Activated T-helper 2 cell treated with anti-CD3 and anti-CD28 coated beads, Interferon-gamma antibody, Interleukin-2, Interleukin-4, amounts not matched to agents 10 μg/mL and 5 μg/mL and 100 μg/mL, durations not matched to agents 14 hours and 24 hours and 36 hours (primary cell): Measurements from ENCODE around the gene TTLL10. TPM values are rescaled to one million over a fixed set of nuclear protein-coding genes. Genes with fewer than 3 reads are reported as not detected.

Experiments used
- DNase-seq: peaks from one replicate; pipeline ENCODE4 v3.0.0; 2021; ENCODE audit warnings: low spot score
- H3K27ac Mint-ChIP-seq: one replicate; pipeline ENCODE4 v1.8.0; 2021; ENCODE audit warnings: mixed read lengths
- H3K27me3 Mint-ChIP-seq: one replicate; pipeline ENCODE4 v1.8.0; 2021; ENCODE audit warnings: low read depth, mixed read lengths
- H3K36me3 Mint-ChIP-seq: one replicate; pipeline ENCODE4 v1.8.0; 2021; ENCODE audit warnings: low read depth, mixed read lengths
- H3K4me1 Mint-ChIP-seq: one replicate; pipeline ENCODE4 v1.8.0; 2021; ENCODE audit warnings: low read depth, mixed read lengths
- H3K4me3 Mint-ChIP-seq: one replicate; pipeline ENCODE4 v1.8.0; 2021; ENCODE audit warnings: low read depth, mild to moderate bottlenecking, moderate library complexity, mixed read lengths
- H3K9me3 Mint-ChIP-seq: one replicate; pipeline ENCODE4 v1.8.0; 2021; ENCODE audit warnings: mixed read lengths
- intact Hi-C: fragments of 100-400 bp; cut with micrococcal nuclease; formaldehyde crosslinking; loops from one replicate; pipeline ENCODE4 v1.15.1; 2023
- total RNA-seq: library from RNA; stranded (reverse); gene quantifications from 2 replicates; pipeline ENCODE4 v1.2.3, GENCODE V29; 2022

The TTLL10 gene
- total RNA-seq, 1 donor from 2014 or later: not detected

GRCh38 chr1:1225913-1226312 lies 52.2 kb downstream of the TTLL10 start:
- peaks cover 18% of the 10 kb centered on the region for H3K4me1 Mint-ChIP-seq
- intact Hi-C loops: no loop called here
- H3K9me3 Mint-ChIP-seq: no peaks in the 10 kb centered on the region
- no peak overlapping the region for H3K4me3 Mint-ChIP-seq
- H3K27ac Mint-ChIP-seq: no peak overlapping the region
- no peak for DNase-seq
- peaks cover 69% of the 10 kb centered on the region for H3K36me3 Mint-ChIP-seq
- H3K27me3 Mint-ChIP-seq: no peaks in the 10 kb centered on the region

- peaks cover 65% of the 10 kb centered on the region for H3K36me3 Mint-ChIP-seq
- H3K9me3 Mint-ChIP-seq: no peaks in the 10 kb centered on the region
- H3K4me1 Mint-ChIP-seq: peaks cover 18% of the 10 kb centered on the region
- no peak for DNase-seq
- H3K4me3 Mint-ChIP-seq: no peak overlapping the region
- H3K27ac Mint-ChIP-seq: no peak overlapping the region
- no peaks in the 10 kb centered on the region for H3K27me3 Mint-ChIP-seq
- intact Hi-C loops: no loop called here
Observed at GRCh38 chr1:1226566-1227362, 53.1 kb downstream of the TTLL10 start.

- Mint-ChIP-seq H3K9me3 (no peaks in the 10 kb centered on the region), H3K27me3 (no peaks in the 10 kb centered on the region), H3K36me3 (peaks cover 62% of the 10 kb centered on the region), H3K4me3 (no peak overlapping the region), H3K4me1 (peaks cover 18% of the 10 kb centered on the region), H3K27ac (no peak overlapping the region)
- no peak for DNase-seq
- intact Hi-C loops: no loop called here
Observed at GRCh38 chr1:1227386-1227785, 53.7 kb downstream of the TTLL10 start.

- H3K4me3 Mint-ChIP-seq: no peak overlapping the region
- intact Hi-C loops: no loop called here
- H3K9me3 Mint-ChIP-seq: no peaks in the 10 kb centered on the region
- H3K4me1 Mint-ChIP-seq: peaks cover 18% of the 10 kb centered on the region
- no peak overlapping the region for H3K27ac Mint-ChIP-seq
- no peak for DNase-seq
- no peaks in the 10 kb centered on the region for H3K27me3 Mint-ChIP-seq
- H3K36me3 Mint-ChIP-seq: peaks cover 54% of the 10 kb centered on the region
Observed at GRCh38 chr1:1228187-1228586, 54.5 kb downstream of the TTLL10 start.

- H3K27ac Mint-ChIP-seq: no peak overlapping the region
- H3K9me3 Mint-ChIP-seq: no peaks in the 10 kb centered on the region
- H3K27me3 Mint-ChIP-seq: no peaks in the 10 kb centered on the region
- H3K4me3 Mint-ChIP-seq: no peak overlapping the region
- intact Hi-C loops: no loop called here
- H3K36me3 Mint-ChIP-seq: peaks cover 56% of the 10 kb centered on the region
- peaks cover 22% of the 10 kb centered on the region for H3K4me1 Mint-ChIP-seq
- DNase-seq: no peak
Observed at GRCh38 chr1:1228596-1229321, 55.1 kb downstream of the TTLL10 start.

GRCh38 chr1:1229770-1230169 lies 56.1 kb downstream of the TTLL10 start:
- no peak for DNase-seq
- Mint-ChIP-seq H3K9me3 (no peaks in the 10 kb centered on the region), H3K36me3 (peaks cover 60% of the 10 kb centered on the region), H3K27me3 (no peaks in the 10 kb centered on the region), H3K4me3 (peak overlapping the region; percentile 92), H3K4me1 (peaks cover 26% of the 10 kb centered on the region), H3K27ac (peak overlapping the region; percentile 57)
- intact Hi-C loops: loop anchor here (1.0 to 5.0 kb wide), 3 partner anchors 15 to 107 kb away; partner anchors contain the start of genes TNFRSF4 and UBE2J2

GRCh38 chr1:1230656-1231399 lies 57.1 kb downstream of the TTLL10 start:
- Mint-ChIP-seq H3K4me3 (peak overlapping the region; percentile 92), H3K27ac (peak overlapping the region; percentile 81), H3K36me3 (peaks cover 57% of the 10 kb centered on the region), H3K27me3 (no peaks in the 10 kb centered on the region), H3K9me3 (no peaks in the 10 kb centered on the region), H3K4me1 (peaks cover 23% of the 10 kb centered on the region)
- no peak for DNase-seq
- intact Hi-C loops: loop anchor here (1.0 to 5.0 kb wide), 3 partner anchors 16 to 109 kb away; partner anchors contain the start of genes TNFRSF4 and UBE2J2

GRCh38 chr1:1231400-1232207 lies 57.9 kb downstream of the TTLL10 start, which contains the start of gene SDF4:
Gene SDF4 (minus strand): TSS chr1:1232001. CDS start chr1:1228772, 3,229 bp downstream.
- H3K36me3 Mint-ChIP-seq: peaks cover 49% of the 10 kb centered on the region

GRCh38 chr1:1232208-1232795 lies 58.6 kb downstream of the TTLL10 start, which contains the start of gene B3GALT6:
Gene B3GALT6 (plus strand): TSS chr1:1232237. CDS start chr1:1232279, 42 bp downstream.
- DNase-seq: no peak
- Mint-ChIP-seq H3K4me3 (peak within 1 kb of the TSS; percentile 92), H3K36me3 (peaks cover 49% of the 10 kb centered on the region), H3K27ac (peak within 1 kb of the TSS; percentile 81), H3K27me3 (no peaks in the 10 kb centered on the region), H3K9me3 (no peaks in the 10 kb centered on the region), H3K4me1 (peaks cover 23% of the 10 kb centered on the region)
- intact Hi-C loops: loop anchor here (5.0 kb wide), 1 partner anchor 40 kb away; the partner anchor contains the start of gene UBE2J2

More at GRCh38 chr1:1231400-1232207, 57.9 kb downstream of the TTLL10 start, which contains the start of gene SDF4:
- Mint-ChIP-seq H3K9me3 (no peaks in the 10 kb centered on the region), H3K4me1 (peaks cover 23% of the 10 kb centered on the region), H3K27ac (peak within 1 kb of the TSS; percentile 81), H3K4me3 (peak within 1 kb of the TSS; percentile 92), H3K27me3 (no peaks in the 10 kb centered on the region)
- intact Hi-C loops: loop anchor here (2.0 to 5.0 kb wide), 2 partner anchors 17 to 41 kb away; partner anchors contain the start of genes TNFRSF4 and UBE2J2
- peak; percentile 97 for DNase-seq

GRCh38 chr1:1232796-1233566 lies 59.3 kb downstream of the TTLL10 start:
- no peak for DNase-seq
- Mint-ChIP-seq H3K4me3 (peak overlapping the region; percentile 78), H3K27me3 (no peaks in the 10 kb centered on the region), H3K36me3 (peaks cover 46% of the 10 kb centered on the region), H3K4me1 (peaks cover 23% of the 10 kb centered on the region), H3K9me3 (no peaks in the 10 kb centered on the region), H3K27ac (peak overlapping the region; percentile 79)
- intact Hi-C loops: loop anchor here (5.0 kb wide), 1 partner anchor 39 kb away; the partner anchor contains the start of gene UBE2J2

- intact Hi-C loops: loop anchor here (5.0 kb wide), 1 partner anchor 39 kb away; the partner anchor contains the start of gene UBE2J2
- H3K4me3 Mint-ChIP-seq: peak overlapping the region; percentile 78
Observed at GRCh38 chr1:1233567-1233892, 59.9 kb downstream of the TTLL10 start.

More at GRCh38 chr1:1233567-1233892, 59.9 kb downstream of the TTLL10 start:
- Mint-ChIP-seq H3K27me3 (no peaks in the 10 kb centered on the region), H3K27ac (peak overlapping the region; percentile 79), H3K9me3 (no peaks in the 10 kb centered on the region), H3K4me1 (peaks cover 23% of the 10 kb centered on the region), H3K36me3 (peaks cover 44% of the 10 kb centered on the region)
- no peak for DNase-seq
